Inferior parietal cortex (tissue), 1 donor: ENCODE measurements around the gene C19orf38.
"Not testable (repeated sequence)": the region's sequence is repeated elsewhere in the genome, so short reads cannot be mapped to it uniquely, and the experiment has no call there.

Source experiments
- DNase-seq: peaks from one replicate; pipeline ENCODE4 v3.0.0-alpha.2; 2016; ENCODE audit errors: extremely low spot score

The C19orf38 gene

GRCh38 chr19:10876459-10877240, 28.4 kb downstream of the C19orf38 start:
- no peak for DNase-seq

- DNase-seq, result not testable (repeated sequence)
These were observed 29.4 kb downstream of the C19orf38 start for GRCh38 chr19:10877608-10878007.

DNA sequence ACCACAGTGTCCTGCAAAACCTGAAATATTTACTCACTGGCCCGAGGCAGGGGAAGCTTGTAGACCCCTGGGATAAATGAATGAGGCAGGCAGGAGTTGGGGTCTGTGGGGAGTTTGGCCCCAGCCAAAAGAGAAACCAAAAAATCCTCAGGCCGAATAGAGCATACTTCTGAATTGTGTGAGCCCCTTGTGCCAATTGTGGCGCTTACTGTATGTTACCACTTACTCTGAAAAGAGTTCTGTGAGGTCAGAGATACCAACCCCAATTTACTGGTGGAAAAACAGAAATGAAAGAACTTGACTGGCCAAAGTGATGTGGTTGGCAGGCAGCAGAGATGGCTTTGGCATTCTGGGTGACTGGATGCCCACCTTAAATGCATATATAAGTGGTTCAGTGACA, 30.0 kb downstream of the C19orf38 start:
- no peak for DNase-seq

GRCh38 chr19:10881403-10882107, 33.3 kb downstream of the C19orf38 start:
- no peak for DNase-seq

DNA sequence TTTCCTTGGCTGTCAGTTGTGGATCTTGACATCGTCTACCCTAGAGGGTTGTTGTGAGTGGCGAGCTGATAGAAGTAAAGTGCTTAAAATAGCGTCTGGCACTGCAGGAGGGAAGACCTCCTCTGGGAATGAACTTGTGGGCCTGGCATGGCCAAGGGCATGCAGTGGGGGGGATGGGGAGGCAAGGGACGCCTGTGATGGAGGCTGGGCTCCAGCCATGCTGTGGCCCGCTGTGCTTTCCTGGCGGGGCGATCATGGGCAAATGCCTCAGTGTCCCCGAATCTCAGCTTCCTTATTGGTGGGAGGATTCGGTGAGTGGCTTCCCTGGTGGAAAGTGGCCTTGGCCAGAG, 33.9 kb downstream of the C19orf38 start:
- DNase-seq, result no peak

GRCh38 chr19:10884274-10884673, 36.1 kb downstream of the C19orf38 start:
- DNase-seq, result no peak

DNA sequence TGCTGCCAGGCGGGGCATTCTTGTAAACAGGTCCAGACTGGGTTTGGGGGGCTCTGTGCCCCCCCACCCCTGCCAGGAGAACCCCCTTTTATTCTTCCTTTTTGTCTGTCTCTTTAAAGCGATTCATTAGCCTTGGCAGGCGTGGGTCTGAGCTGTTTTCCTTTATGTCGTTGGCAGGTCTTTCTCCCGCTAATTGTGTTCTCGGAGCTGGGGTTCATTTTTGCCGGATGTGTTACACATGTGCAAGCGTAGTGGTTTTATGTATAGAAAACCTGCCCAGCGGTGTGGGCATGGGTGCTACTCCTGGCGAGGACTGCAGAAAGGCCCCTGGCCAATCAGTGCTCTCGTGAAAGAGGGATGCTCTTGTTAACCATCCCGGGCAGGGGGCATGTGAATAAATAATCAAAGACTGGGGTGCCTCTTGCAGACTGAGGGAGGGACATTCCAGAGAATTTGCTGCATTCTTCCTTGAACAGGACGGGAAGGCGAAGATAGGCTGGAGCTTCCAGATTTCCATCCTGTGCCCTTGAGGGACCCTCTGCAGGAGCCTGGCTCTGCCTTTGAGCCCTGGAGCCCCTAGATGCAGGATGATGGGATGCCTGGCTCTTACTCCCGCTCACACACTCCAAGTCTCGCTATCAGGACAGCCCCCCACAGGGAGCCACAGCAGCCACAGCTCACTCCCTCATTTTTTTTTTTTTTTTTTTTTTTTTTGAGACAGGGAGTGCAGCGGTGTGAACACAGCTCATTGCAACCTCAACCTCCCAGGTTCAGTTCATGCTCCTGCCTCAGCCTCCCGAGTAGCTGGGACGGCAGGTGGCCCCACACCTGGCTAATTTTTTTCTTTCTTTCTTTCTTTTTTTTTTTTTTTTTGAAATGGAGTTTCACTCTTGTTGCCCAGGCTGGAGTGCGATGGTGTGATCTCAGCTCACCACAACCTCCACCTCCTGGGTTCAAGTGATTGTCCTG, 37.3 kb downstream of the C19orf38 start:
- no peak for DNase-seq

DNA sequence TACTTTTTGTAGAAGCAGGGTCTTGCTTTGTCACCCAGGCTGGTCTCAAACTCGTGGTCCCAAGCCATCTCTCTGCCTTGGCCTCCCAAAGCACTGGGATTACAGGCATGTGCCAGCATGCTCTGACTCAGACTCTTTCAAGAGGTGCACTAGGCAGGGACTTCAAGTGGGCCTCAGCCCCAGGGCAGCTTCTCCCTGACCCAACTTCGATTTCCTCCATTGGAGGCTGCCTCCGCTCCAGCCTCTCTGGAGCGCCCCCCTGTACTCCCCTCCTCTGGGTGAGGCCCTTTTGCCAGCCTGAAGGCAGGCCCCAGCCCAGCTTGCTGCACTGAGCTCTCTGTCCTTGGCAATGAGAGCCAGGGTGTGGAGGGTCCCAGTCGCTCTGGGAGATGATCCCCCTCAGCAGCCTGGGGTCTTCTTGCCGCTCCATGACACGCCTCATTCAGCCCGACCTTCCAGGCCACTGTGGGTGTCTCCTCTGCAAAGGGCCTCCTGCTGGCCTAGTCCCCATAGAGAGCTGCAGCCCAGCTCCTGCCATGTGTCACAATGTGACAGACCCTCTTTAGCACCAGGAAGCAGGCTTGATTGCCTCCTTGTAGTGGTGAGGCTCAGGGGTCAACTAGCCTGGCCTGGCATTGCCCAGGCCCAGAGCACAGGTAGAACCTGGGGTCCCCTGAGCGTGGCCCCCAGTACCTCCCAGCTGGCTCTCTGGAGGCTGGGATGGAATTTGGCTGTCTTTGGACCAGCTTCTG, 39.6 kb downstream of the C19orf38 start:
- DNase-seq, result no peak

GRCh38 chr19:10888421-10888866, 40.2 kb downstream of the C19orf38 start:
- DNase-seq, result no peak

- no peak for DNase-seq
These were observed 41.7 kb downstream of the C19orf38 start for GRCh38 chr19:10889880-10890279.

GRCh38 chr19:10891405-10892086, 43.3 kb downstream of the C19orf38 start:
- no peak for DNase-seq

GRCh38 chr19:10892256-10892655, 44.0 kb downstream of the C19orf38 start:
- no peak for DNase-seq

- no peak for DNase-seq
These were observed 46.6 kb downstream of the C19orf38 start for GRCh38 chr19:10894911-10895213.

DNA sequence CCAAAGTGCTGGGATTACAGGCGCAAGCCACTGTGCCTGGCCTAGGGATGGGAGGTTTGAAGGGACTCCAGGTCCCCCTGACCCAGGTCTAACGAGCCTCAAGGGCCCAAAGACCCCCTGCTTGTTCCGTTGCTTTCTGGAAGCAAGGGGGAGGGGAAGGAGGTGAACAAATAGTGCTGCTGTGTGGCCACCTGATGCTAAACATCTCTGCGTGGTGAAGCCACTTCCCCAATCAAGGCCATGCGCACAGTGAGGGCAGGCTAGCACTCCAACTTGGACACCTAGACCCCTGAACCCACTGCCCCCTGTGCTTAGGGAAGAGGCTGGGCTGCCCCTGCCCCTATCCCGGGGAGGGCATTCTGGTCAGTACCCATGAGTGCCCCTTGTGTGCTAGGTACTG, 47.1 kb downstream of the C19orf38 start:
- no peak for DNase-seq

DNA sequence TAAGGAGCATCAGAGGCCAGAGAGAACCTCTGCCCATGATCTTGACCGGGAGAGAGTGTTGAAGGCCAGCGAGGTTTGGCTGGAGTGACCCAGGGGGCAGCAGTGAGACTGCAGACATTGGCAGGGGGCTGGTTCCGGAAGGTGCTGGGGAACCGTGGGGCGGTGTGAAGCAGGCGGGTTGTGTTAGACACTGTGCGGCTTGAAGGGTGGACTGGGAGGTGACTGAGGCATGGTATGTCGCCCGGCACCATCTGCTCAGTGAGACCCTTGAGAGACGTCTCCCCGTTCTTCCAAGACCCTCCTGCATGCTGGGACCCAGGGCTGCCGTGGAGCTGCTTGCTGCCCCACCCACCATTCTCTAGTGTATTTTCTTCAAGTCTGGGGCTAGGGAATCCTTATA, 47.7 kb downstream of the C19orf38 start:
- no peak for DNase-seq

DNA sequence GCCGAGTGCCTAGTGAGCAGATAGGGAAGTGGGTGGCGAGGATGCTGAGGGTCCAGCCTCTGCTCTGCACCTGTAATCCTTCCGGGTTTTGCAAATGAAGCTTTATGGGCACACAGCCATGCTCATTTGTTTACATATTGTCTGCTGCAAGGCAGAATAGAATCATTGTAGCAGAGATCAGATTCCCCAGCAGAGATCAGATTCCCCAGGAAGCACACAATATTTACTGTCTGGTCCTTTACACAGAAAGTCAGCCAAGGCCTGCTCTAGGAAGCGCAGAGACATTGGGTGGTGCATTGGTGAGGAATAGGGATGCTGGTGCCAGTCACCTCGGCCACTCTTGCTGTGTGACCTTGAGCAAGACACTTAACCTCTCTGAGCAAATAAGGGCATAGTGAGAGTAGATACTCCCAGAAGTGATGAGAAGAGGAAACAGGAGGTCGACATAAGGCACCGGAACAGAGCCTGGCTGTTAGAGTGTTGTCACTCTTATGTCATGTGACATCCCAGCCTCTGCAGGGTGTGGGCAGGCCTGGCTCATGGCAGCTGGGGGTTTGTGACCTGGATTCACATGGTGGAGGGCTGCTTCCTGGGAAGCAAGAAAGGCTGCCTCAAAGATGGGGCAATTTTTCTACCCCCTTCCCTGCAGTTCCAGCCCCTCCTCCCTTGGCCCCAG, 48.8 kb downstream of the C19orf38 start:
- DNase-seq, result no peak

DNA sequence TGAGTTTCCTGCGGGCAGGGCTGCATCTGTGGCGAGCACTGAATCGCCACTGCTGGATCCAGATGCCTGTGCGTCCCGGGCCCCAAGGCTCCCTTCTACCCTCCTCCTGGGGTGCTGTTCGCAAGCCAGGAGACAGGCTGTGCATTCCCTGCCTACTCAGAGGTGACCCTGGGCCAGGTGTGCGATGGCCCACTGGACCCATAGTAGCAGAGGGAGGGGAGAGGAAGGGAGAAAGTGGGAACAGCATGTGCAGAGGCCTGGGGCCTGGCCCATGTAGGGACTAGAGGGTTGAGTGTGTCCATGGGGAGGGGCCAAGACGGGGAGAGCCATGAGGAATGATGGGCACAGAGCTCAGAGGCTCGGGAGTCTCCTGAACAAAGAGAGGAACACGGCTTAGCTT, 50.4 kb downstream of the C19orf38 start:
- no peak for DNase-seq

GRCh38 chr19:10899151-10899653, 51.0 kb downstream of the C19orf38 start:
- DNase-seq, result no peak

- DNase-seq, result no peak
These were observed 59.7 kb downstream of the C19orf38 start for GRCh38 chr19:10907925-10908324.

- no peak for DNase-seq
These were observed 60.3 kb downstream of the C19orf38 start for GRCh38 chr19:10908380-10908960.
